ENCODE data around the gene DPH6. TPM values are rescaled to one million over a fixed set of nuclear protein-coding genes. Genes with fewer than 3 reads are reported as not detected.
"Not testable (repeated sequence)": the region's sequence is repeated elsewhere in the genome, so short reads cannot be mapped to it uniquely, and the experiment has no call there.

DPH6 gene
- total RNA-seq, 1 experiment from 2014 or later: 13.0 TPM

- not testable (repeated sequence) for H3K27ac ChIP-seq; H3K27me3 ChIP-seq; H3K4me3 ChIP-seq; DNase-seq; H3K9me3 ChIP-seq (replicated peaks); H3K36me3 ChIP-seq; H3K4me1 ChIP-seq
These were observed 217.1 kb downstream of the DPH6 start for GRCh38 chr15:35328836-35329235.

- no peaks in the 10 kb centered on the region for H3K9me3 ChIP-seq (replicated peaks)
- no peak overlapping the region for H3K4me3 ChIP-seq
- H3K27ac ChIP-seq: no peak overlapping the region
- DNase-seq: no peak
- no peaks in the 10 kb centered on the region; the same call in 1 of the 2 replicates for H3K27me3 ChIP-seq
- no peaks in the 10 kb centered on the region for H3K36me3 ChIP-seq
- H3K4me1 ChIP-seq: no peaks in the 10 kb centered on the region
These were observed 218.2 kb downstream of the DPH6 start for GRCh38 chr15:35327789-35328188.

GRCh38 chr15:35325374-35325941, 220.5 kb downstream of the DPH6 start:
- no peaks in the 10 kb centered on the region for H3K9me3 ChIP-seq (replicated peaks)
- no peaks in the 10 kb centered on the region for H3K4me1 ChIP-seq
- DNase-seq: no peak
- H3K27me3 ChIP-seq: no peaks in the 10 kb centered on the region; the same call in 1 of the 2 replicates
- H3K4me3 ChIP-seq: no peak overlapping the region
- no peak overlapping the region for H3K27ac ChIP-seq
- no peaks in the 10 kb centered on the region for H3K36me3 ChIP-seq

- Histone ChIP-seq H3K9me3 (replicated peaks) (no peaks in the 10 kb centered on the region), H3K4me3 (no peak overlapping the region), H3K36me3 (no peaks in the 10 kb centered on the region), H3K27me3 (no peaks in the 10 kb centered on the region), H3K4me1 (no peaks in the 10 kb centered on the region), H3K27ac (no peak overlapping the region)
- no peak for DNase-seq
These were observed 222.8 kb downstream of the DPH6 start for GRCh38 chr15:35323141-35323540.

GRCh38 chr15:35321926-35322325, 224.0 kb downstream of the DPH6 start:
- no peaks in the 10 kb centered on the region for H3K36me3 ChIP-seq

GRCh38 chr15:35320911-35321310, 225.1 kb downstream of the DPH6 start:
- no peak for DNase-seq
- no peaks in the 10 kb centered on the region for H3K9me3 ChIP-seq (replicated peaks)
- no peaks in the 10 kb centered on the region for H3K27me3 ChIP-seq
- no peak overlapping the region for H3K27ac ChIP-seq
- no peaks in the 10 kb centered on the region for H3K4me1 ChIP-seq
- no peaks in the 10 kb centered on the region for H3K36me3 ChIP-seq
- H3K4me3 ChIP-seq: no peak overlapping the region

More at GRCh38 chr15:35321926-35322325, 224.0 kb downstream of the DPH6 start:
- Histone ChIP-seq H3K27me3 (no peaks in the 10 kb centered on the region), H3K27ac (no peak overlapping the region), H3K9me3 (replicated peaks) (no peaks in the 10 kb centered on the region), H3K4me3 (no peak overlapping the region), H3K4me1 (no peaks in the 10 kb centered on the region)
- no peak for DNase-seq
